H9 (cell line): ENCODE data around the gene ERH. TPM values are rescaled to one million over a fixed set of nuclear protein-coding genes. Genes with fewer than 3 reads are reported as not detected.

Source experiments
- DNase-seq: peaks from one replicate; pipeline ENCODE4 v3.0.0-alpha.2; 2017
- H2AFZ ChIP-seq: one replicate; pipeline ENCODE4 v1.6.1; 2013; ENCODE audit warnings: mild to moderate bottlenecking, low read length, control low read depth, moderate library complexity
- H2AK5ac ChIP-seq: 2 replicates; pipeline ENCODE4 v1.6.1; 2013; ENCODE audit warnings: low read length, control low read depth, mixed read lengths; ENCODE audit not compliant: insufficient read length
- H2BK120ac ChIP-seq: one replicate; pipeline ENCODE4 v1.6.1; 2013; ENCODE audit warnings: low read depth, mild to moderate bottlenecking, low read length, control low read depth, inconsistent platforms; ENCODE audit not compliant: poor library complexity, severe bottlenecking
- H2BK12ac ChIP-seq: 2 replicates; pipeline ENCODE4 v1.6.1; 2013; ENCODE audit warnings: low read length, control low read depth, mixed read lengths, low read depth; ENCODE audit not compliant: insufficient read length
- H2BK15ac ChIP-seq: 2 replicates; pipeline ENCODE4 v1.6.1; 2013; ENCODE audit warnings: low read depth, low read length, control low read depth
- H2BK20ac ChIP-seq: one replicate; pipeline ENCODE4 v1.6.1; 2013; ENCODE audit warnings: low read depth, mild to moderate bottlenecking, low read length, control low read depth, inconsistent platforms; ENCODE audit not compliant: poor library complexity, severe bottlenecking
- H2BK5ac ChIP-seq: 2 replicates; pipeline ENCODE4 v1.6.1; 2013; ENCODE audit warnings: low read length, control low read depth, mixed read lengths; ENCODE audit not compliant: insufficient read length
- H3K14ac ChIP-seq: 2 replicates; pipeline ENCODE4 v1.6.1; 2013; ENCODE audit warnings: low read length, control low read depth; ENCODE audit not compliant: insufficient read depth
- H3K18ac ChIP-seq: 2 replicates; pipeline ENCODE4 v1.6.1; 2013; ENCODE audit warnings: low read depth, mild to moderate bottlenecking, mixed read lengths, low read length, control low read depth; ENCODE audit not compliant: insufficient read length
- H3K23ac ChIP-seq: 2 replicates; pipeline ENCODE4 v1.6.1; 2013; ENCODE audit warnings: low read length, control low read depth, mixed read lengths, low read depth; ENCODE audit not compliant: insufficient read length
- H3K23me2 ChIP-seq: 2 replicates; pipeline ENCODE4 v1.6.1; 2013; ENCODE audit warnings: low read depth, mild to moderate bottlenecking, mixed read lengths, low read length, control low read depth; ENCODE audit not compliant: insufficient read length, poor library complexity, severe bottlenecking
- H3K27ac ChIP-seq: 2 replicates; pipeline ENCODE4 v1.5.1; 2013; ENCODE audit warnings: low read length, control low read depth, mixed read lengths, low read depth; ENCODE audit not compliant: insufficient read length
- H3K27me3 ChIP-seq: 2 replicates; pipeline ENCODE4 v1.6.1; 2013; ENCODE audit warnings: low read length, control low read depth, inconsistent platforms; ENCODE audit not compliant: insufficient read depth
- H3K4ac ChIP-seq: 2 replicates; pipeline ENCODE4 v1.6.1; 2013; ENCODE audit warnings: low read depth, mild to moderate bottlenecking, control low read depth, inconsistent platforms, low read length, moderate library complexity
- H3K4me1 ChIP-seq: 2 replicates; pipeline ENCODE4 v1.6.1; 2013; ENCODE audit warnings: low read length, control low read depth, inconsistent platforms; ENCODE audit not compliant: insufficient read depth
- H3K4me2 ChIP-seq: 2 replicates; pipeline ENCODE4 v1.6.1; 2013; ENCODE audit warnings: low read length, control low read depth, mixed read lengths; ENCODE audit not compliant: insufficient read length, insufficient read depth
- H3K56ac ChIP-seq: 2 replicates; pipeline ENCODE4 v1.6.1; 2013; ENCODE audit warnings: low read depth, mild to moderate bottlenecking, mixed read lengths, low read length, control low read depth; ENCODE audit not compliant: insufficient read length
- H3K79me1 ChIP-seq: 2 replicates; pipeline ENCODE4 v1.6.1; 2013; ENCODE audit warnings: low read depth, mild to moderate bottlenecking, moderate library complexity, low read length, control low read depth, inconsistent platforms; ENCODE audit not compliant: insufficient read depth, poor library complexity, severe bottlenecking
- H3K79me2 ChIP-seq: 2 replicates; pipeline ENCODE4 v1.6.1; 2013; ENCODE audit warnings: low read length, control low read depth, inconsistent platforms; ENCODE audit not compliant: insufficient read depth
- H3K9ac ChIP-seq: 2 replicates; pipeline ENCODE4 v1.6.1; 2013; ENCODE audit warnings: low read length, control low read depth, mixed read lengths; ENCODE audit not compliant: insufficient read length; ENCODE audit errors: extremely low read depth
- H3K9me3 ChIP-seq: one replicate; pipeline ENCODE4 v1.6.1; 2013; ENCODE audit warnings: low read depth, low read length, inconsistent platforms; ENCODE audit not compliant: control insufficient read depth
- H3T11ph ChIP-seq: one replicate; pipeline ENCODE4 v1.6.1; 2013; ENCODE audit warnings: mild to moderate bottlenecking, low read length, control low read depth, inconsistent platforms
- H4K20me1 ChIP-seq: one replicate; pipeline ENCODE4 v1.6.1; 2013; ENCODE audit not compliant: control insufficient read depth, insufficient read length, insufficient read depth
- H4K5ac ChIP-seq: 2 replicates; pipeline ENCODE4 v1.6.1; 2013; ENCODE audit warnings: low read depth, mild to moderate bottlenecking, mixed read lengths, low read length, control low read depth; ENCODE audit not compliant: insufficient read length
- H4K8ac ChIP-seq: replicated peaks from 2 replicates; pipeline ENCODE4 v1.6.1; 2013; ENCODE audit warnings: low read length, control low read depth, mixed read lengths, low read depth; ENCODE audit not compliant: insufficient read length
- H4K91ac ChIP-seq: 2 replicates; pipeline ENCODE4 v1.6.1; 2013; ENCODE audit warnings: low read depth, mild to moderate bottlenecking, moderate library complexity, mixed read lengths, low read length, control low read depth; ENCODE audit not compliant: insufficient read length
- H3K27ac Mint-ChIP-seq, 3 experiments: 2 replicates in 2 of 3; 3 replicates in 1 of 3; pipeline ENCODE4 v1.8.0; 2020 to 2021; ENCODE audit warnings: mixed read lengths in 3 of 3, mild to moderate bottlenecking in 1 of 3, moderate library complexity in 1 of 3
- H3K27me3 Mint-ChIP-seq: 2 replicates; pipeline ENCODE4 v1.8.0; 2021; ENCODE audit warnings: low read depth, mild to moderate bottlenecking, moderate library complexity, mixed read lengths
- H3K36me3 Mint-ChIP-seq, 3 experiments: 2 replicates in 2 of 3; 3 replicates in 1 of 3; pipeline ENCODE4 v1.8.0; 2020 to 2021; ENCODE audit warnings: low read depth in 3 of 3, mixed read lengths in 3 of 3; ENCODE audit not compliant: insufficient read depth in 1 of 3
- H3K4me1 Mint-ChIP-seq, 2 experiments: 2 replicates each; pipeline ENCODE4 v1.8.0; 2020; ENCODE audit warnings: mixed read lengths in 2 of 2
- H3K4me3 Mint-ChIP-seq, 2 experiments: 2 replicates in 1 of 2; 3 replicates in 1 of 2; pipeline ENCODE4 v1.8.0; 2020 to 2021; ENCODE audit warnings: mild to moderate bottlenecking in 2 of 2, mixed read lengths in 2 of 2, moderate library complexity in 1 of 2
- H3K9me3 Mint-ChIP-seq, 2 experiments: 2 replicates in 1 of 2; 3 replicates in 1 of 2; pipeline ENCODE4 v1.8.0; 2020; ENCODE audit warnings: mild to moderate bottlenecking in 2 of 2, mixed read lengths in 2 of 2, moderate library complexity in 1 of 2
- WGBS: extraction: QIAGEN DNeasy Blood & Tissue Kit; methylation state at CpG from one replicate; pipeline ENCODE4 v1.1.7; 2013; ENCODE audit warnings: missing lambda C conversion rate, low lambda C conversion rate, mixed read lengths; ENCODE audit not compliant: insufficient read length; ENCODE audit errors: extremely low coverage; 5-methylcytosine and 5-hydroxymethylcytosine counted together
- total RNA-seq: library from RNA; stranded (reverse); gene quantifications from 2 replicates; pipeline ENCODE4 v1.2.1, GENCODE V29; 2021
- TF ChIP-seq, protein P1 (sequence below): fragments of 200-600 bp; sonication (generic); conservative IDR thresholded peaks from 3 replicates; pipeline ENCODE4 v1.8.0; 2021; ENCODE audit warnings: antibody characterized with exemption, mild to moderate bottlenecking

ERH gene
- total RNA-seq, 1 experiment from 2014 or later: 443 TPM

DNA sequence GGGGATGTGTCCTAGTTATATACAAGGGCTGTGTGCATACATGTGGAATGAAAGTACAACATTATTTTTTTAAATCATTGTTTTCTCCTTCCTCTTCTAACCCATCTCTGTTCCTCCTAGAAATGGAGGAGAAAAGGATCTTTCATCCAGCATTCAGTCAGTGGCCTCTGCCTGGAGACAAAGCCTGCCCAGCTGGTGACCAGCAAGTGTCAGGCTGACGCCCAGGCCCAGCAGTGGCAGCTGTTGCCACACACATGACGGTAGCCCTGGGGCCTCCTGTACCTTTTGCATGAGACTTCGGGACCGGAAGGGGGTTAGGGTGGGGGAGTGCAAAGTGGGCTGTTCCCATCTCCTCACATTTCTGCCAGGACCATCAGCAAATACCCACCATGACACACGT is 46.2 kb downstream of the ERH start:
- no peak overlapping the region for H3K27ac Mint-ChIP-seq
- no peak overlapping the region for H3T11ph ChIP-seq
- no peak overlapping the region for H3K4me2 ChIP-seq
- peaks cover 18 to 30% of the 10 kb centered on the region in 2 experiments for H3K4me1 Mint-ChIP-seq
- H4K91ac ChIP-seq: no peak overlapping the region
- H2AK5ac ChIP-seq: no peak overlapping the region
- no peak overlapping the region; a peak in 1 of 5 replicates for H3K4me3 Mint-ChIP-seq
- H3K4ac ChIP-seq: no peak overlapping the region
- H2BK20ac ChIP-seq: no peak overlapping the region
- H4K8ac ChIP-seq: no peak overlapping the region
- WGBS: no CpG with 5 or more reads among the region's 5 CpGs
- no peak overlapping the region for H4K5ac ChIP-seq
- DNase-seq: no peak
- TF ChIP-seq, protein P1, sequence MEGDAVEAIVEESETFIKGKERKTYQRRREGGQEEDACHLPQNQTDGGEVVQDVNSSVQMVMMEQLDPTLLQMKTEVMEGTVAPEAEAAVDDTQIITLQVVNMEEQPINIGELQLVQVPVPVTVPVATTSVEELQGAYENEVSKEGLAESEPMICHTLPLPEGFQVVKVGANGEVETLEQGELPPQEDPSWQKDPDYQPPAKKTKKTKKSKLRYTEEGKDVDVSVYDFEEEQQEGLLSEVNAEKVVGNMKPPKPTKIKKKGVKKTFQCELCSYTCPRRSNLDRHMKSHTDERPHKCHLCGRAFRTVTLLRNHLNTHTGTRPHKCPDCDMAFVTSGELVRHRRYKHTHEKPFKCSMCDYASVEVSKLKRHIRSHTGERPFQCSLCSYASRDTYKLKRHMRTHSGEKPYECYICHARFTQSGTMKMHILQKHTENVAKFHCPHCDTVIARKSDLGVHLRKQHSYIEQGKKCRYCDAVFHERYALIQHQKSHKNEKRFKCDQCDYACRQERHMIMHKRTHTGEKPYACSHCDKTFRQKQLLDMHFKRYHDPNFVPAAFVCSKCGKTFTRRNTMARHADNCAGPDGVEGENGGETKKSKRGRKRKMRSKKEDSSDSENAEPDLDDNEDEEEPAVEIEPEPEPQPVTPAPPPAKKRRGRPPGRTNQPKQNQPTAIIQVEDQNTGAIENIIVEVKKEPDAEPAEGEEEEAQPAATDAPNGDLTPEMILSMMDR: no peak
- H3K79me2 ChIP-seq: peaks cover 2% of the 10 kb centered on the region; the same call in 1 of the 2 replicates
- H2BK15ac ChIP-seq: no peak overlapping the region
- no peaks in the 10 kb centered on the region for H4K20me1 ChIP-seq
- H2AFZ ChIP-seq: no peak overlapping the region
- no peak overlapping the region for H3K18ac ChIP-seq
- H3K27ac ChIP-seq: no peak overlapping the region
- H3K9me3 ChIP-seq: no peaks in the 10 kb centered on the region
- no peak overlapping the region for H3K9ac ChIP-seq
- H3K56ac ChIP-seq: no peak overlapping the region
- H3K4me1 ChIP-seq: no peaks in the 10 kb centered on the region
- H3K14ac ChIP-seq: no peak overlapping the region; the same call in 1 of the 2 replicates
- H3K79me1 ChIP-seq: no peaks in the 10 kb centered on the region
- H3K36me3 Mint-ChIP-seq: no peaks in the 10 kb centered on the region
- no peak overlapping the region for H2BK12ac ChIP-seq
- H3K23me2 ChIP-seq: no peaks in the 10 kb centered on the region
- H3K27me3 ChIP-seq: no peaks in the 10 kb centered on the region
- H3K23ac ChIP-seq: no peak overlapping the region
- no peak overlapping the region for H2BK120ac ChIP-seq
- H3K9me3 Mint-ChIP-seq: no peaks in the 10 kb centered on the region
- H3K27me3 Mint-ChIP-seq: no peaks in the 10 kb centered on the region; the same call in 1 of the 2 replicates
- no peak overlapping the region for H2BK5ac ChIP-seq
